PC-3 (cell line): ENCODE results near the gene TAOK1.

Source experiments
- CTCF ChIP-seq: fragments of 300-600 bp; sonication (generic); conservative IDR thresholded peaks from 2 replicates; pipeline ENCODE4 v1.5.1; 2017; ENCODE audit warnings: antibody characterized with exemption, low read depth, mild to moderate bottlenecking, low read length
- EZH2 ChIP-seq: fragments of 300-600 bp; sonication (generic); IDR thresholded peaks from one replicate; pipeline ENCODE4 v1.6.1; 2017; ENCODE audit warnings: antibody characterized with exemption, mild to moderate bottlenecking, low read length; ENCODE audit not compliant: unreplicated experiment
- EZH2phosphoT487 ChIP-seq: fragments of 300-600 bp; sonication (generic); IDR thresholded peaks from 2 replicates; pipeline ENCODE4 v1.6.1; 2018; ENCODE audit warnings: mild to moderate bottlenecking, antibody characterized with exemption, low read length, borderline replicate concordance

GRCh38 chr17:29585080-29585751, 195.1 kb downstream of the TAOK1 start:
- TF ChIP-seq EZH2 (no peak), CTCF (peak; percentile 34; the same call in 1 of the 2 replicates), EZH2phosphoT487 (no peak)
